IMR-90 (cell line): ENCODE data around the gene NARS2. TPM values are rescaled to one million over a fixed set of nuclear protein-coding genes. Genes with fewer than 3 reads are reported as not detected.

Experiments
- ATAC-seq: fragments of 200-7000 bp; cut with Tn5 transposase; 2 replicates; pipeline ENCODE4 v1.9.1; 2020; ENCODE audit warnings: low read depth, mild to moderate bottlenecking, moderate library complexity
- BruUV-seq: library from RNA; stranded (reverse); fragments of 400-500 nt; replicated peaks from 2 replicates; lab custom pipeline; 2021; lab: Mats Ljungman, UMichigan
- CTCF ChIA-PET: fragments of 300-600 bp; formaldehyde crosslinking; extraction: SDS; loops from one replicate; lab custom pipeline; 2021; ENCODE audit warnings: antibody characterized with exemption; lab: Yijun Ruan, JAX
- POLR2A ChIA-PET: fragments of 300-600 bp; sonication (Branson Sonifier 250); formaldehyde crosslinking; loops from one replicate; lab custom pipeline; 2022; ENCODE audit warnings: antibody characterized with exemption; ENCODE audit not compliant: unreplicated experiment; lab: Charles Lee
- DNase-seq: peaks from one replicate; pipeline ENCODE4 v3.0.0; 2013
- H2AFZ ChIP-seq: replicated peaks from 2 replicates; pipeline ENCODE3; 2013; ENCODE audit warnings: low read length, mild to moderate bottlenecking; ENCODE audit not compliant: poor library complexity
- H2AK5ac ChIP-seq: 2 replicates; pipeline ENCODE4 v1.6.1; 2013; ENCODE audit warnings: low read depth, low read length, inconsistent platforms
- H2AK9ac ChIP-seq: replicated peaks from 2 replicates; pipeline ENCODE3; 2013; ENCODE audit warnings: mild to moderate bottlenecking, low read depth, low read length, moderate library complexity; ENCODE audit not compliant: poor library complexity
- H2BK120ac ChIP-seq: 2 replicates; pipeline ENCODE4 v1.6.1; 2013; ENCODE audit warnings: low read depth, low read length, inconsistent platforms
- H2BK15ac ChIP-seq: 3 replicates; pipeline ENCODE4 v1.6.1; 2013; ENCODE audit warnings: low read depth, low read length, inconsistent platforms
- H2BK20ac ChIP-seq: 2 replicates; pipeline ENCODE4 v1.6.1; 2013; ENCODE audit warnings: low read depth, mild to moderate bottlenecking, inconsistent platforms, low read length, moderate library complexity
- H2BK5ac ChIP-seq: 2 replicates; pipeline ENCODE4 v1.6.1; 2013; ENCODE audit warnings: mild to moderate bottlenecking, low read depth, low read length, inconsistent platforms; ENCODE audit not compliant: poor library complexity, severe bottlenecking
- H3K14ac ChIP-seq: replicated peaks from 2 replicates; pipeline ENCODE4 v1.6.1; 2013; ENCODE audit warnings: low read depth, low read length, inconsistent platforms
- H3K18ac ChIP-seq: 2 replicates; pipeline ENCODE4 v1.6.1; 2013; ENCODE audit warnings: low read depth, low read length, control low read depth
- H3K23ac ChIP-seq: 2 replicates; pipeline ENCODE4 v1.6.1; 2013; ENCODE audit warnings: low read depth, low read length, inconsistent platforms
- H3K27ac ChIP-seq: 2 replicates; pipeline ENCODE4 v1.5.1; 2013; ENCODE audit warnings: mild to moderate bottlenecking, control low read depth, low read length; ENCODE audit not compliant: insufficient read depth
- H3K27me3 ChIP-seq: 2 replicates; pipeline ENCODE4 v1.6.1; 2013; ENCODE audit warnings: low read length; ENCODE audit not compliant: control insufficient read depth, insufficient read depth
- H3K36me3 ChIP-seq: 2 replicates; pipeline ENCODE4 v1.6.1; 2013; ENCODE audit warnings: low read length, mixed read lengths; ENCODE audit not compliant: control insufficient read depth, insufficient read depth
- H3K4ac ChIP-seq: 2 replicates; pipeline ENCODE4 v1.6.1; 2013; ENCODE audit warnings: low read depth, low read length, inconsistent platforms
- H3K4me1 ChIP-seq: 2 replicates; pipeline ENCODE4 v1.6.1; 2013; ENCODE audit warnings: low read length, mixed read lengths; ENCODE audit not compliant: control insufficient read depth, insufficient read depth
- H3K4me2 ChIP-seq: 2 replicates; pipeline ENCODE4 v1.6.1; 2013; ENCODE audit warnings: low read depth, mild to moderate bottlenecking, control low read depth, low read length, moderate library complexity
- H3K4me3 ChIP-seq: 2 replicates; pipeline ENCODE4 v1.5.1; 2013; ENCODE audit warnings: low read depth, mild to moderate bottlenecking, control low read depth, low read length, moderate library complexity; ENCODE audit not compliant: insufficient read depth
- H3K56ac ChIP-seq: 2 replicates; pipeline ENCODE4 v1.6.1; 2013; ENCODE audit warnings: low read length, inconsistent platforms; ENCODE audit not compliant: insufficient read depth; ENCODE audit errors: extremely low read depth
- H3K79me1 ChIP-seq, 2 experiments: 2 replicates each; pipeline ENCODE4 v1.6.1; 2013; ENCODE audit warnings: low read length in 2 of 2, inconsistent platforms in 1 of 2, low read depth in 1 of 2
- H3K9ac ChIP-seq: 2 replicates; pipeline ENCODE4 v1.6.1; 2013; ENCODE audit warnings: low read depth, low read length, control low read depth
- H3K9me1 ChIP-seq: 2 replicates; pipeline ENCODE4 v1.6.1; 2013; ENCODE audit warnings: low read length, inconsistent platforms; ENCODE audit not compliant: insufficient read depth
- H3K9me3 ChIP-seq: 2 replicates; pipeline ENCODE4 v1.6.1; 2013; ENCODE audit warnings: low read length; ENCODE audit not compliant: control insufficient read depth, insufficient read depth
- H4K20me1 ChIP-seq: 2 replicates; pipeline ENCODE4 v1.6.1; 2013; ENCODE audit warnings: low read length, inconsistent platforms; ENCODE audit not compliant: insufficient read depth
- H4K5ac ChIP-seq: 2 replicates; pipeline ENCODE4 v1.6.1; 2013; ENCODE audit warnings: mild to moderate bottlenecking, low read depth, low read length, control low read depth
- H4K8ac ChIP-seq, 2 experiments: 2 replicates each; pipeline ENCODE4 v1.6.1; 2013; ENCODE audit warnings: low read depth in 2 of 2, low read length in 2 of 2, control low read depth in 1 of 2, inconsistent platforms in 1 of 2
- H4K91ac ChIP-seq: 2 replicates; pipeline ENCODE4 v1.6.1; 2013; ENCODE audit warnings: low read depth, low read length, inconsistent platforms; ENCODE audit not compliant: insufficient read depth
- RAD21 ChIP-seq: IDR thresholded peaks from 2 replicates; pipeline ENCODE4 v1.6.1; 2012; ENCODE audit warnings: low read length, improper control_type of control experiment
- SMC3 ChIP-seq: fragments of 150-350 bp; IDR thresholded peaks from 2 replicates; pipeline ENCODE4 v1.6.1; 2016; ENCODE audit warnings: low read depth, mild to moderate bottlenecking, antibody characterized with exemption, low read length, moderate library complexity
- WGBS, 2 experiments: methylation state at CpG; one replicate each; pipeline versions ENCODE4 v1.1.5 to v1.1.7; 2013; ENCODE audit warnings: missing lambda C conversion rate in 2 of 2; ENCODE audit not compliant: insufficient read length in 1 of 2; ENCODE audit errors: extremely low coverage in 2 of 2; 5-methylcytosine and 5-hydroxymethylcytosine counted together
- dilution Hi-C: fragments of 300-500 bp; cut with HindIII; formaldehyde crosslinking; loops from one replicate; pipeline ENCODE4 v1.14.3; 2018; ENCODE audit warnings: low sequenced_read_pairs; ENCODE audit not compliant: unreplicated experiment
- in situ Hi-C: fragments of 300-500 bp; cut with MboI; formaldehyde crosslinking; loops from 3 replicates; pipeline ENCODE4 v1.14.3; 2019; ENCODE audit warnings: low sequenced_read_pairs, inconsistent platforms, mixed read lengths
- intact Hi-C: fragments of 100-400 bp; cut with micrococcal nuclease; formaldehyde crosslinking; loops from 2 replicates; pipeline ENCODE4 v1.10.0; 2022
- microRNA-seq, 2 experiments: library from miRNA; stranded (forward) in 1 of 2; unstranded in 1 of 2; fragments of 10-50 nt in 1 of 2; fragments of <30 nt in 1 of 2; gene quantifications in 1 of 2; microRNA quantifications in 1 of 2; one replicate each; pipeline versions ENCODE3 to v1.1.0; 2013 to 2020; ENCODE audit not compliant: insufficient read depth in 1 of 2, insufficient read length in 1 of 2, unreplicated experiment in 1 of 2
- polyA plus RNA-seq, 3 experiments: library from polyadenylated mRNA; depleted of rRNA; stranded (reverse); fragments of >200 nt; gene quantifications; 2 replicates each; pipeline ENCODE4 v1.2.3, GENCODE V29; 2012; ENCODE audit warnings: low replicate concordance in 1 of 3
- small RNA-seq, 5 experiments: library from RNA; depleted of rRNA; stranded (forward); fragments of <200 nt; gene quantifications; one replicate each; pipeline ENCODE3, GENCODE V24; 2012
- total RNA-seq: library from RNA; depleted of rRNA; stranded (reverse); fragments of >200 nt; gene quantifications from 2 replicates; pipeline ENCODE4 v1.2.3, GENCODE V29; 2012; rRNA removed

Gene NARS2
- total and polyA plus RNA-seq, 2 of the 4 experiments (the other 2 are of a cell fraction) = 8.0 to 15.8 TPM

DNA sequence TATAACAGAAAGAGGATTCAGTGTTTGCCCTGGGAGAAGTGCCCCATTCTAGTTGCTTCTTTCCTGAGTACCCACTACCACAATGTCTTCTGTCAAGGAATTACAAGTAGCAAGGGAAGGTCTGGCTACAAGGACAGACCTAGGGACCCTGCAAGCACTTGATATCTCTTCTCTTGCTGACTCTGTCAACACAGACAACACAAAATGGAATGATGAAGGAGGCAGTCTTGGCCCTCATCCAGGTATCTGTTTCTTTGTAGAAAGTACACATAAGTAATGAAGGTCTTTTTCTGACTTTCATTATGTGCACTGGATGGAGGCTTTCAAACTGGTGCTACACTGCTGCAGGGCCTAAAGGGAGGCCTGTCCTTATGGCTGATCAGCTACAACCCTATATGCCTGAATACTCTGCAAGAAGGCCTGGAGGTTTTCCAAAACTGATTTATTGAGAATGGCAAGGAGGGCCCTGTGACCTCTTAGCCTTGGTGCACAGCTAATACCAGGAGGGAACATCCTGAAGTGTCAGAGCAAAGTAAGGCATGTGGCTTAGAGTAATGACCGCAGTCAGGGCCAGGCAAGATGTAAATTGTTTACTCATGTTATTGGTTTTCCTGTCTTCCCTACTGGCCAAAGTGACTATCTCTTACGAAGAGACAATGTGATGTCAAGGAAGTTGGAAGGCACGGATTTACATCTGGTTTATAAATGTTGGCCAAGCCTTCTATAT is 188.3 kb downstream of the NARS2 start:
- CTCF ChIA-PET = no interaction called here
- dilution Hi-C loops (no loop called here), in situ Hi-C loops (no loop called here), intact Hi-C loops (no loop called here)
- Histone ChIP-seq H3K18ac (no peak overlapping the region), H4K20me1 (no peaks in the 10 kb centered on the region), H3K79me1 (peaks cover 25% of the 10 kb centered on the region in 2 experiments), H3K27ac (no peak overlapping the region), H3K9ac (no peak overlapping the region), H2AK9ac (no peak overlapping the region), H4K5ac (no peak overlapping the region), H4K91ac (no peak overlapping the region), H2BK20ac (no peak overlapping the region), H3K23ac (no peak overlapping the region), H3K9me1 (0 out of 2 replicates have a peak, but pooled peaks cover 3% of the 10 kb centered on the region), H2BK5ac (no peak overlapping the region), H2AK5ac (no peak overlapping the region), H3K36me3 (no peaks in the 10 kb centered on the region; the same call in 1 of the 2 replicates), H3K14ac (no peak overlapping the region), H2BK120ac (no peak overlapping the region), H2BK15ac (no peak overlapping the region), H3K9me3 (peaks cover 10% of the 10 kb centered on the region), H3K4me1 (peaks cover 2% of the 10 kb centered on the region), H3K4me3 (no peak overlapping the region), H3K4me2 (no peak overlapping the region), H3K27me3 (no peaks in the 10 kb centered on the region), H3K4ac (no peak overlapping the region), H2AFZ (no peak overlapping the region), H4K8ac (no peak overlapping the region), H3K56ac (no peak overlapping the region)
- WGBS, 2 experiments = no CpG with 5 or more reads among the region's 3 CpGs
- ATAC-seq (no peak), DNase-seq (no peak)
- BruUV-seq = no TSS peak
- POLR2A ChIA-PET = no interaction called here
- TF ChIP-seq RAD21 (no peak), SMC3 (no peak)

Small RNAs within 50 kb of the gene (microRNA-seq; reads per million reads assigned to microRNA genes)
- not detected for gene RNU6-311P (ENCODE audit: insufficient read depth, insufficient read length)

Small RNAs within 50 kb of the gene (small RNA-seq; reads per million reads assigned to genes)
- 0 reads per million in 5 experiments for gene RNU6-311P

Other genes with a start within 250 kb of the NARS2 start
- 5.6 and 5.9 TPM in 2 replicates for gene GAB2, start 157.0 kb downstream of the NARS2 start, total RNA-seq
- 3.2 and 3.3 TPM in 2 replicates for gene GAB2, start 157.0 kb downstream of the NARS2 start, polyA plus RNA-seq (2012; rRNA removed)